SK-N-SH treated with all-trans-retinoic acid at 6 μM for 48 hours (cell line): ENCODE data around the gene AP3B1.

Experiments
- ATAC-seq: fragments of 200-7000 bp; cut with Tn5 transposase; 3 replicates; pipeline ENCODE4 v1.9.1; 2020; ENCODE audit warnings: mild to moderate bottlenecking, moderate library complexity
- ARNTL ChIP-seq: fragments of 450-650 bp; formaldehyde crosslinking; IDR thresholded peaks from 2 replicates; pipeline ENCODE4 v1.5.0; 2020; ENCODE audit warnings: low read depth, mild to moderate bottlenecking, moderate library complexity, borderline replicate concordance
- BACH2 ChIP-seq: fragments of 250-450 bp; sonication (Bioruptor Pico); IDR thresholded peaks from 2 replicates; pipeline ENCODE4 v1.9.0; 2021; ENCODE audit warnings: mild to moderate bottlenecking, borderline replicate concordance
- CSDC2 ChIP-seq: fragments of 250-450 bp; sonication (Bioruptor Pico); IDR thresholded peaks from 2 replicates; pipeline ENCODE4 v1.5.0; 2020; ENCODE audit warnings: mild to moderate bottlenecking, moderate library complexity
- ESRRG ChIP-seq: fragments of 250-450 bp; sonication (Bioruptor Pico); IDR thresholded peaks from 2 replicates; pipeline ENCODE4 v1.6.1; 2021; ENCODE audit warnings: mild to moderate bottlenecking
- GLIS3 ChIP-seq: fragments of 250-450 bp; sonication (Bioruptor Pico); IDR thresholded peaks from 2 replicates; pipeline ENCODE4 v1.5.0; 2020; ENCODE audit warnings: mild to moderate bottlenecking, moderate library complexity
- ISL1 ChIP-seq: fragments of 250-450 bp; sonication (Bioruptor Pico); IDR thresholded peaks from 2 replicates; pipeline ENCODE4 v2.1.2; 2022; ENCODE audit warnings: mild to moderate bottlenecking, moderate library complexity
- OSR1 ChIP-seq: fragments of 250-450 bp; sonication (Bioruptor Pico); IDR thresholded peaks from 2 replicates; pipeline ENCODE4 v1.8.0; 2022; ENCODE audit warnings: moderate library complexity, mild to moderate bottlenecking, inconsistent platforms
- PPARA ChIP-seq: fragments of 250-450 bp; sonication (Bioruptor Pico); IDR thresholded peaks from 2 replicates; pipeline ENCODE4 v1.5.0; 2020; ENCODE audit warnings: mild to moderate bottlenecking, borderline replicate concordance
- RARB ChIP-seq: fragments of 250-450 bp; sonication (Bioruptor Pico); IDR thresholded peaks from 2 replicates; pipeline ENCODE4 v1.8.0; 2021; ENCODE audit warnings: mild to moderate bottlenecking, moderate library complexity
- SNAI2 ChIP-seq: fragments of 250-450 bp; sonication (Bioruptor Pico); IDR thresholded peaks from 2 replicates; pipeline ENCODE4 v1.5.0; 2020; ENCODE audit warnings: mild to moderate bottlenecking, moderate library complexity
- TCF4 ChIP-seq: fragments of 250-450 bp; sonication (Bioruptor Pico); IDR thresholded peaks from 2 replicates; pipeline ENCODE4 v1.8.0; 2021; ENCODE audit warnings: mild to moderate bottlenecking, moderate library complexity, borderline replicate concordance
- TOX ChIP-seq: fragments of 250-450 bp; sonication (Bioruptor Pico); IDR thresholded peaks from 2 replicates; pipeline ENCODE4 v1.8.0; 2021; ENCODE audit warnings: mild to moderate bottlenecking, moderate library complexity, borderline replicate concordance
- ZC3H10 ChIP-seq: fragments of 250-450 bp; sonication (Bioruptor Pico); IDR thresholded peaks from 2 replicates; pipeline ENCODE4 v1.5.1; 2021; ENCODE audit warnings: mild to moderate bottlenecking, moderate library complexity
- ZFP3 ChIP-seq: fragments of 250-450 bp; sonication (Bioruptor Pico); IDR thresholded peaks from 2 replicates; pipeline ENCODE4 v1.5.0; 2020; ENCODE audit warnings: mild to moderate bottlenecking, moderate library complexity
- ZFP30 ChIP-seq: fragments of 450-650 bp; formaldehyde crosslinking; IDR thresholded peaks from 2 replicates; pipeline ENCODE4 v1.5.0; 2022; ENCODE audit warnings: mild to moderate bottlenecking, moderate library complexity
- ZNF70 ChIP-seq: fragments of 450-650 bp; formaldehyde crosslinking; IDR thresholded peaks from 2 replicates; pipeline ENCODE4 v1.5.0; 2020; ENCODE audit warnings: mild to moderate bottlenecking, moderate library complexity
- ZNF8 ChIP-seq: fragments of 450-650 bp; formaldehyde crosslinking; IDR thresholded peaks from 2 replicates; pipeline ENCODE4 v1.5.0; 2020; ENCODE audit warnings: mild to moderate bottlenecking, moderate library complexity
- TF ChIP-seq, protein P1 (sequence below): fragments of 250-450 bp; sonication (Bioruptor Pico); IDR thresholded peaks from 2 replicates; pipeline ENCODE4 v1.8.0; 2020; ENCODE audit warnings: mild to moderate bottlenecking, moderate library complexity, borderline replicate concordance
- TF ChIP-seq, protein P2 (sequence below): fragments of 250-450 bp; sonication (Bioruptor Pico); IDR thresholded peaks from 2 replicates; pipeline ENCODE4 v1.5.1; 2020; ENCODE audit warnings: low read depth, mild to moderate bottlenecking, moderate library complexity
- TF ChIP-seq, protein P3 (sequence below): fragments of 250-450 bp; sonication (Bioruptor Pico); IDR thresholded peaks from 2 replicates; pipeline ENCODE4 v1.5.0; 2020; ENCODE audit warnings: mild to moderate bottlenecking, moderate library complexity

The AP3B1 gene

DNA sequence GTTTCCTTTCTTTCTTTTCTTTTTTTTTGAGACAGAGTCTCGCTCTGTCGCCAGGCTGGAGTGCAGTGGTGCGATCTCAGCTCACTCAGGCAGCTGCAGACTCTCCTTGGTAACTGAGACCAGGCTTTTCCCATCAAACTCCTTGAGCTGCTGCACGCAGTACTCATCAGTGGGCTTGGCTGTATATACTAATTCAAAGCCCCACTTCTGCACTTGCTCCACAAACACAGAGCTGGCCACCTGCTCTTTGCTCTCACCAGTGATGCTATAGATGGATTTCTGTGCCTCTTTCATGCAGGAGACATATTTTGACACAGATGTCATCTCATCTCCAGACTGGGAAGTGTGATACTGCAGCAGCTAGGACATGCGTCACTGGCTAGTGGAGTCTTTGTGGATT is 252.7 kb downstream of the AP3B1 start (continued):
- no peak for TF ChIP-seq ZNF70 (CRISPR knock-in tag)
- no peak for TF ChIP-seq BACH2 (CRISPR knock-in tag)

DNA sequence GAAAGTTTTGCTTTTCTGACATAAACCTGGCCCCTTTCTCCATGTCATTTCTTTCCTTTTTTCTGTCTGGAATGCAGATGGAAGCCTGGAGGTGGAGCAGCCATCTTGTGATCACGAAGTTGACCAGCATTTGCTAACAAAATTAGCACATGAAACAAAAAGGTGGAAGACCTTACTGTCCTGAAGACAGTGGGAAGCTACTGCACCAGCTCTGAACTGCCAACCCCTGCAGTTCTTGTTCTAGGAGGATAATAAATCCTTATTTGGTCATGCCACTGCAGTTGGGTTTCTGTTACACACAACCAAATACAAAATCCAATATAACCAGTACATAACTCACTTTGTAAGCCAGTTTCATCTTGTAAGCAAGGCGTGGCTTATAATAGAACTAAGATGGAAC is 269.0 kb downstream of the AP3B1 start:
- no peak for ATAC-seq
- TF ChIP-seq TCF4 (no peak), SNAI2 (CRISPR knock-in tag) (no peak), OSR1 (CRISPR knock-in tag) (no peak), GLIS3 (CRISPR knock-in tag) (no peak), ESRRG (no peak)
- TF ChIP-seq, all 23 proteins: peak for 0

DNA sequence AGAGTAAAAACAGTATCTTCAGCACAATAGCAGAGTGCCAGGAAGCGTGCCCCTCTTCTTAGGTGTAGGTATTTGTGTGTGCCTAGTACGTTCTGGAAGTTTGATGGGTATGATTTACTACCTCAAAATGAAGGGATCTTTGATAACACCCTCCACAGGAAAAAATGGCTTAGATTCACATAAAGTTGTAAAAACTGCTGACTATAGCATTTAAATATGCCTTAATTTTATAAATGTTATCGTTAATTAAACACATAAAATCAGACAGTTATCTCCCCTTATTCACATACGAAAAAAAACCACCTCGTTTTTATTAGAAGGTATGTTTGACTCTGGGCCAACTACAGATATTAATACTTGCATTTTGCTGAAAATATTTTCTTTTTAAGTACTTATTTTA is 274.8 kb downstream of the AP3B1 start:
- no peak for ATAC-seq
- no peak for TF ChIP-seq ISL1 (CRISPR knock-in tag)
- TF ChIP-seq OSR1 (CRISPR knock-in tag): no peak
- TF ChIP-seq, protein P1, sequence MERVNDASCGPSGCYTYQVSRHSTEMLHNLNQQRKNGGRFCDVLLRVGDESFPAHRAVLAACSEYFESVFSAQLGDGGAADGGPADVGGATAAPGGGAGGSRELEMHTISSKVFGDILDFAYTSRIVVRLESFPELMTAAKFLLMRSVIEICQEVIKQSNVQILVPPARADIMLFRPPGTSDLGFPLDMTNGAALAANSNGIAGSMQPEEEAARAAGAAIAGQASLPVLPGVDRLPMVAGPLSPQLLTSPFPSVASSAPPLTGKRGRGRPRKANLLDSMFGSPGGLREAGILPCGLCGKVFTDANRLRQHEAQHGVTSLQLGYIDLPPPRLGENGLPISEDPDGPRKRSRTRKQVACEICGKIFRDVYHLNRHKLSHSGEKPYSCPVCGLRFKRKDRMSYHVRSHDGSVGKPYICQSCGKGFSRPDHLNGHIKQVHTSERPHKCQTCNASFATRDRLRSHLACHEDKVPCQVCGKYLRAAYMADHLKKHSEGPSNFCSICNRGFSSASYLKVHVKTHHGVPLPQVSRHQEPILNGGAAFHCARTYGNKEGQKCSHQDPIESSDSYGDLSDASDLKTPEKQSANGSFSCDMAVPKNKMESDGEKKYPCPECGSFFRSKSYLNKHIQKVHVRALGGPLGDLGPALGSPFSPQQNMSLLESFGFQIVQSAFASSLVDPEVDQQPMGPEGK: no peak
- no peak for TF ChIP-seq PPARA
- TF ChIP-seq TOX: no peak
- no peak for TF ChIP-seq ZNF8
- no peak for TF ChIP-seq GLIS3 (CRISPR knock-in tag)
- no peak for TF ChIP-seq CSDC2 (CRISPR knock-in tag)
- no peak for TF ChIP-seq ZFP3 (CRISPR knock-in tag)
- TF ChIP-seq ARNTL (CRISPR knock-in tag): no peak
- no peak for TF ChIP-seq ZNF70 (CRISPR knock-in tag)
- TF ChIP-seq, protein P2, sequence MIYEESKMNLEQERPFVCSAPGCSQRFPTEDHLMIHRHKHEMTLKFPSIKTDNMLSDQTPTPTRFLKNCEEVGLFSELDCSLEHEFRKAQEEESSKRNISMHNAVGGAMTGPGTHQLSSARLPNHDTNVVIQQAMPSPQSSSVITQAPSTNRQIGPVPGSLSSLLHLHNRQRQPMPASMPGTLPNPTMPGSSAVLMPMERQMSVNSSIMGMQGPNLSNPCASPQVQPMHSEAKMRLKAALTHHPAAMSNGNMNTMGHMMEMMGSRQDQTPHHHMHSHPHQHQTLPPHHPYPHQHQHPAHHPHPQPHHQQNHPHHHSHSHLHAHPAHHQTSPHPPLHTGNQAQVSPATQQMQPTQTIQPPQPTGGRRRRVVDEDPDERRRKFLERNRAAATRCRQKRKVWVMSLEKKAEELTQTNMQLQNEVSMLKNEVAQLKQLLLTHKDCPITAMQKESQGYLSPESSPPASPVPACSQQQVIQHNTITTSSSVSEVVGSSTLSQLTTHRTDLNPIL (CRISPR knock-in tag): no peak
- no peak for TF ChIP-seq BACH2 (CRISPR knock-in tag)
- TF ChIP-seq ZFP30: no peak
- TF ChIP-seq SNAI2 (CRISPR knock-in tag): no peak

DNA sequence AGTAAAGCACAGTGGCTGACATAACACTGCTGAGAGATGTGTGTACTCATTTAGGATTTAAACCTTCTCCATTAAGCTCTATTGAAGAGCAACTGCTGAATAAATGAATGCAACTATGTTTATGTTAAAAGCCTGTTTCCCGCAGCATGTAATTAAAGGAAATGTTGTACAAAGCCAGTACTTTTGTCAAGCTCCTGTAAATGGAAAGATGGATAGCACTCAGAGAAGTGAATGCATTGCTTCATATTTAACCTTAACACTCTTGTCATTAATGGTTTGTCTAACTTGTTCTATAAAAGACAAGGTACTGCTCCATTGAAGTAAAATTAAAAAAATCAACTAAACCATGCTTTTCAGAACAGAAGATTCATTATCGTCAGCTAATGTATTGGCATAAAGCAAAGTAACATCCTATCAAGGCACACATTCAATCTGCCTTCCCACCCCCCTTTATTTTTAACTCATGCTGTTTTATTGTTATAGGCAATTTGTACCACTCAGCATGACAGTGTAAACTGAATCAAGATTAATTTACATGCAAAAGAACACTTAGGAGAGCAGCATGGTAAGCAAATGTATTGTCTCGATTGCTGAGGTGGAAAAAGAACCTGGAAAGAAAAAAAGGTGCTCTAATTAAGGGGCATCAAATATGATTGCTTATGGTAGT is 277.5 kb downstream of the AP3B1 start:
- no peak for TF ChIP-seq ZC3H10 (CRISPR knock-in tag)
- no peak for TF ChIP-seq ZNF8
- no peak for TF ChIP-seq BACH2 (CRISPR knock-in tag)
- TF ChIP-seq RARB (CRISPR knock-in tag): no peak
- TF ChIP-seq CSDC2 (CRISPR knock-in tag): no peak
- TF ChIP-seq ARNTL (CRISPR knock-in tag): no peak
- no peak for TF ChIP-seq ZFP30
- TF ChIP-seq SNAI2 (CRISPR knock-in tag): no peak
- TF ChIP-seq, protein P2 (CRISPR knock-in tag): no peak
- TF ChIP-seq, protein P3, sequence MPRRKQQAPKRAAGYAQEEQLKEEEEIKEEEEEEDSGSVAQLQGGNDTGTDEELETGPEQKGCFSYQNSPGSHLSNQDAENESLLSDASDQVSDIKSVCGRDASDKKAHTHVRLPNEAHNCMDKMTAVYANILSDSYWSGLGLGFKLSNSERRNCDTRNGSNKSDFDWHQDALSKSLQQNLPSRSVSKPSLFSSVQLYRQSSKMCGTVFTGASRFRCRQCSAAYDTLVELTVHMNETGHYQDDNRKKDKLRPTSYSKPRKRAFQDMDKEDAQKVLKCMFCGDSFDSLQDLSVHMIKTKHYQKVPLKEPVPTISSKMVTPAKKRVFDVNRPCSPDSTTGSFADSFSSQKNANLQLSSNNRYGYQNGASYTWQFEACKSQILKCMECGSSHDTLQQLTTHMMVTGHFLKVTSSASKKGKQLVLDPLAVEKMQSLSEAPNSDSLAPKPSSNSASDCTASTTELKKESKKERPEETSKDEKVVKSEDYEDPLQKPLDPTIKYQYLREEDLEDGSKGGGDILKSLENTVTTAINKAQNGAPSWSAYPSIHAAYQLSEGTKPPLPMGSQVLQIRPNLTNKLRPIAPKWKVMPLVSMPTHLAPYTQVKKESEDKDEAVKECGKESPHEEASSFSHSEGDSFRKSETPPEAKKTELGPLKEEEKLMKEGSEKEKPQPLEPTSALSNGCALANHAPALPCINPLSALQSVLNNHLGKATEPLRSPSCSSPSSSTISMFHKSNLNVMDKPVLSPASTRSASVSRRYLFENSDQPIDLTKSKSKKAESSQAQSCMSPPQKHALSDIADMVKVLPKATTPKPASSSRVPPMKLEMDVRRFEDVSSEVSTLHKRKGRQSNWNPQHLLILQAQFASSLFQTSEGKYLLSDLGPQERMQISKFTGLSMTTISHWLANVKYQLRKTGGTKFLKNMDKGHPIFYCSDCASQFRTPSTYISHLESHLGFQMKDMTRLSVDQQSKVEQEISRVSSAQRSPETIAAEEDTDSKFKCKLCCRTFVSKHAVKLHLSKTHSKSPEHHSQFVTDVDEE (CRISPR knock-in tag): no peak
- no peak for TF ChIP-seq ZFP3 (CRISPR knock-in tag)
- ATAC-seq: no peak
